Left ventricle myocardium inferior (tissue), 1 donor: ENCODE measurements around the gene COMMD7. TPM values are rescaled to one million over a fixed set of nuclear protein-coding genes. Genes with fewer than 3 reads are reported as not detected.

Experiments used
- DNase-seq: peaks from one replicate; pipeline ENCODE4 v3.0.0-alpha.2; 2020
- H3K27ac ChIP-seq: fragments of 200-600 bp; replicated peaks from 2 replicates; pipeline ENCODE4 v1.8.0; 2021
- H3K27me3 ChIP-seq: fragments of 200-600 bp; 2 replicates; pipeline ENCODE4 v1.8.0; 2021; ENCODE audit warnings: low read depth
- H3K36me3 ChIP-seq: fragments of 200-600 bp; 2 replicates; pipeline ENCODE4 v1.8.0; 2021
- H3K4me1 ChIP-seq: fragments of 200-600 bp; 2 replicates; pipeline ENCODE4 v1.8.0; 2021
- H3K4me3 ChIP-seq: fragments of 200-600 bp; 2 replicates; pipeline ENCODE4 v1.8.0; 2021; ENCODE audit warnings: mild to moderate bottlenecking, moderate library complexity
- H3K9me3 ChIP-seq: fragments of 200-600 bp; replicated peaks from 2 replicates; pipeline ENCODE4 v1.8.0; 2021
- intact Hi-C: fragments of 100-400 bp; cut with micrococcal nuclease; formaldehyde crosslinking; loops from one replicate; pipeline ENCODE4 v1.11.0; 2022
- total RNA-seq: library from RNA; stranded (reverse); fragmentation: NEBNext Ultra II Directional; extraction: Animal tissue kit (Norgen Biotek cat#: 25700); gene quantifications from one replicate; pipeline ENCODE4 v1.2.1, GENCODE V29; 2021
- TF ChIP-seq, protein P1 (sequence below): fragments of 200-600 bp; IDR thresholded peaks from 2 replicates; pipeline ENCODE4 v1.8.0; 2021; ENCODE audit warnings: antibody characterized with exemption, mild to moderate bottlenecking, borderline replicate concordance
- donor health status: DM: no; HTN: yes; CAD: no; lungs with severe emphysema.

Gene COMMD7
- total RNA-seq, 1 donor from 2014 or later: 47.2 TPM

DNA sequence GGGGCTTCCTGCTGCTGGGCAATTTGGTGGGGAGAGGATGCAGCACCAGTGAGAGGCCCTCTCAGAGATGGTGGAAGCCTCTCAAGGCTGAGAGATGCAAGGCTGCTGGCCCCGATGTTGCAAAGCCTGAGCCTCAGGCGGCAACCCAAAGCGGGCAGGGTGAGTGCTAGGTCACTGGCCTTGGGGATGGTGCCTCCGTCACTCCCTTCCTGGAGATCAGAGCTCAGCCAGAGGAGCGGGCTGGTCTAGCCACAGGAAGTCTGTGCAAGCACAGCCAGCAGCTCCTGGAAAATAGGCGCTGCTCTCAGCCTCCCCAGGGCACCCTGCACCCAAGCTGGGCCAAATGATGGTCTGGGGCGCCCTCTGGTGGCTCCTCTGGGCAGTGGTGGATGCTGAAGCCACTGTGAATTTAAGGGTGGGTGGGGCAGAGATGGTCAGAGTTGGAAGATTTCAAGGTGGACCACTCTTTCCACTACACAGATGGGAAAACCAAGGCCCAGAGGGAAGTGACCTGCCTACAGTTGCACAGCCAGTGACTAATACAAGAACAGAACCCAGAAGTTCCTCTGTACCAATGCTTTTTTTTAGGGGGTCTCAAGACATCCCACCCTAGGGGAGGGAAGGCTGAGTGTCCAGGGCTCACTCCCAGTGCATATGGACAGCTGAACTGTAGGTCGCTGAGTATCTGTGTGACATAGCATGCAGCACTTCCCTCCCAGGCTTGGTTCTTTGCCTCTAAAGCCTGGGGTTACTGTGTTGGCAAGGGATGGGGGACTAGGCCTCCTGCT, 90.3 kb downstream of the COMMD7 start:
- Histone ChIP-seq H3K9me3 (no peaks in the 10 kb centered on the region), H3K27me3 (no peaks in the 10 kb centered on the region), H3K36me3 (no peaks in the 10 kb centered on the region), H3K27ac (no peak overlapping the region), H3K4me1 (peaks cover 6% of the 10 kb centered on the region), H3K4me3 (no peak overlapping the region)
- TF ChIP-seq, protein P1, sequence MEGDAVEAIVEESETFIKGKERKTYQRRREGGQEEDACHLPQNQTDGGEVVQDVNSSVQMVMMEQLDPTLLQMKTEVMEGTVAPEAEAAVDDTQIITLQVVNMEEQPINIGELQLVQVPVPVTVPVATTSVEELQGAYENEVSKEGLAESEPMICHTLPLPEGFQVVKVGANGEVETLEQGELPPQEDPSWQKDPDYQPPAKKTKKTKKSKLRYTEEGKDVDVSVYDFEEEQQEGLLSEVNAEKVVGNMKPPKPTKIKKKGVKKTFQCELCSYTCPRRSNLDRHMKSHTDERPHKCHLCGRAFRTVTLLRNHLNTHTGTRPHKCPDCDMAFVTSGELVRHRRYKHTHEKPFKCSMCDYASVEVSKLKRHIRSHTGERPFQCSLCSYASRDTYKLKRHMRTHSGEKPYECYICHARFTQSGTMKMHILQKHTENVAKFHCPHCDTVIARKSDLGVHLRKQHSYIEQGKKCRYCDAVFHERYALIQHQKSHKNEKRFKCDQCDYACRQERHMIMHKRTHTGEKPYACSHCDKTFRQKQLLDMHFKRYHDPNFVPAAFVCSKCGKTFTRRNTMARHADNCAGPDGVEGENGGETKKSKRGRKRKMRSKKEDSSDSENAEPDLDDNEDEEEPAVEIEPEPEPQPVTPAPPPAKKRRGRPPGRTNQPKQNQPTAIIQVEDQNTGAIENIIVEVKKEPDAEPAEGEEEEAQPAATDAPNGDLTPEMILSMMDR: peak; percentile 95
- peak; percentile 84 for DNase-seq
- intact Hi-C loops: loop anchor here (2.0 kb wide), 1 partner anchor 132 kb away; no protein-coding TSS in a partner anchor

Other genes starting within 250 kb of the COMMD7 start
- gene NOL4L, start 158.1 kb downstream of the COMMD7 start, total RNA-seq: 5.6 TPM
- not detected for gene C20orf203, start 69.5 kb downstream of the COMMD7 start, total RNA-seq
- 0.49 TPM for gene DNMT3B, start 18.9 kb upstream of the COMMD7 start, total RNA-seq
- gene MAPRE1, start 76.5 kb upstream of the COMMD7 start, total RNA-seq: 58.4 TPM
- not detected for gene EFCAB8, start 115.5 kb upstream of the COMMD7 start, total RNA-seq